Panc1 (cell line): ENCODE results near the gene LRCH1. TPM values are rescaled to one million over a fixed set of nuclear protein-coding genes. Genes with fewer than 3 reads are reported as not detected.

Experiments used
- ATAC-seq: fragments of 200-7000 bp; cut with Tn5 transposase; 2 replicates; pipeline ENCODE4 v1.9.1; 2020; ENCODE audit warnings: mild to moderate bottlenecking, moderate library complexity
- BruUV-seq: library from RNA; stranded (reverse); fragments of 400-500 nt; replicated peaks from 2 replicates; lab custom pipeline; 2021; lab: Mats Ljungman, UMichigan
- CTCF ChIA-PET: fragments of 300-600 bp; sonication (Branson Sonifier 250); formaldehyde crosslinking; loops from one replicate; lab custom pipeline; 2022; ENCODE audit warnings: antibody characterized with exemption; lab: Charles Lee
- POLR2A ChIA-PET: fragments of 300-600 bp; sonication (Branson Sonifier 250); formaldehyde crosslinking; loops from one replicate; lab custom pipeline; 2022; ENCODE audit warnings: antibody characterized with exemption; lab: Charles Lee
- DNase-seq: peaks from one replicate; pipeline ENCODE4 v3.0.0-alpha.2; 2010; ENCODE audit warnings: low read depth, low spot score
- H3K27ac ChIP-seq: 2 replicates; pipeline ENCODE4 v1.5.1; 2011; ENCODE audit warnings: mild to moderate bottlenecking, low read length, inconsistent platforms
- H3K27me3 ChIP-seq: fragments of 200-500 bp; sonication (Bioruptor generic); 2 replicates; pipeline ENCODE4 v1.6.0; 2014; ENCODE audit warnings: low read length, inconsistent platforms; ENCODE audit not compliant: control insufficient read depth, insufficient read depth
- H3K36me3 ChIP-seq: fragments of 200-500 bp; sonication (Bioruptor generic); 2 replicates; pipeline ENCODE4 v1.5.1; 2014; ENCODE audit warnings: inconsistent platforms, mild to moderate bottlenecking, low read length, moderate library complexity; ENCODE audit not compliant: control insufficient read depth, insufficient read depth
- H3K4me1 ChIP-seq: 2 replicates; pipeline ENCODE4 v1.5.1; 2011; ENCODE audit warnings: inconsistent platforms, mild to moderate bottlenecking, low read length, moderate library complexity; ENCODE audit not compliant: control insufficient read depth, insufficient read depth
- H3K4me3 ChIP-seq, 2 experiments: 2 replicates each; pipeline ENCODE4 v1.5.1; 2011 to 2012; ENCODE audit warnings: low read depth in 2 of 2, low read length in 2 of 2, mild to moderate bottlenecking in 2 of 2, inconsistent platforms in 1 of 2, moderate library complexity in 1 of 2
- H3K9me3 ChIP-seq: fragments of 200-500 bp; sonication (Bioruptor generic); 2 replicates; pipeline ENCODE4 v1.5.1; 2014; ENCODE audit warnings: low read depth, mild to moderate bottlenecking, inconsistent platforms, low read length, moderate library complexity; ENCODE audit not compliant: control insufficient read depth, insufficient read depth
- POLR2AphosphoS5 ChIP-seq: IDR thresholded peaks from 2 replicates; pipeline ENCODE4 v1.6.1; 2012; ENCODE audit warnings: mild to moderate bottlenecking, low read depth, low read length, moderate library complexity
- SIN3A ChIP-seq: IDR thresholded peaks from 2 replicates; pipeline ENCODE4 v1.6.1; 2012; ENCODE audit warnings: low read depth, mild to moderate bottlenecking, low read length, moderate library complexity, borderline replicate concordance; ENCODE audit not compliant: insufficient read depth
- TCF7L2 ChIP-seq: IDR thresholded peaks from 2 replicates; pipeline ENCODE4 v1.6.1; 2011; ENCODE audit warnings: mild to moderate bottlenecking, low read depth, low read length, inconsistent platforms
- in situ Hi-C: cut with HindIII; loops from 2 replicates; pipeline ENCODE4 v1.10.0; 2016; ENCODE audit warnings: low sequenced_read_pairs, low pct_unique_long_range_greater_than_20kb
- intact Hi-C: fragments of 100-400 bp; cut with micrococcal nuclease; formaldehyde crosslinking; loops from one replicate; pipeline ENCODE4 v1.10.0; 2022; ENCODE audit not compliant: unreplicated experiment
- total RNA-seq: library from RNA; stranded (reverse); gene quantifications from one replicate; pipeline ENCODE4 v1.2.1, GENCODE V29; 2021; ENCODE audit not compliant: unreplicated experiment
- TF ChIP-seq, protein P1 (sequence below), 2 experiments: IDR thresholded peaks; 2 replicates each; pipeline ENCODE4 v1.6.1; 2011 to 2012; ENCODE audit warnings: low read depth in 2 of 2, control low read depth in 1 of 2, low read length in 1 of 2, mild to moderate bottlenecking in 1 of 2, moderate library complexity in 1 of 2; ENCODE audit not compliant: insufficient read depth in 1 of 2
- TF ChIP-seq, protein P2 (sequence below): fragments of 450-650 bp; IDR thresholded peaks from 2 replicates; pipeline ENCODE4 v1.5.1; 2017; ENCODE audit warnings: mild to moderate bottlenecking

LRCH1 gene
- total RNA-seq, 1 experiment from 2014 or later: 7.9 TPM

DNA sequence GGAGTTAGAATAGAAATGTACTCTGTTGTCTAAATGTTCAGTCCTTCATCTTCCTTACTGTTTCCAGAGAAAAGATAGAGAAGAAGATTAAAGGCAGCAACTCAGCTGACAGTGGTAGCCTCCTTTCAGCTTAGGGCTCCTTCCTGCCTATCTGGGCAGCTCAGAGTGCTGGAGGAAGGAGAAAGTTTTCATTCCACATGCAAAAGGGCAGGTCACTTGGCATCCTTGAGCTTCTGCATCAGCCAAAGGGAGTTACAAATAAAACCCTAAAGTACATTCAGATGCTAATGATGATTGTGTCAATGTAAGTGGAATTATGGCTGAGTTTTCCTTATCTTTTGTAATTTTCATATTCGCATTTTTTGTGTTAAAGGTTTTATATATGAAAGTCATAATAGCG, 185.1 kb downstream of the LRCH1 start:
- no TSS peak for BruUV-seq
- ChIA-PET POLR2A (no interaction called here), CTCF (no interaction called here)
- intact Hi-C loops: no loop called here
- in situ Hi-C loops: no loop called here
- Histone ChIP-seq H3K9me3 (no peaks in the 10 kb centered on the region), H3K4me3 (no peak overlapping the region), H3K27ac (no peak overlapping the region), H3K4me1 (no peaks in the 10 kb centered on the region), H3K27me3 (no peaks in the 10 kb centered on the region), H3K36me3 (no peaks in the 10 kb centered on the region)
- DNase-seq (no peak), ATAC-seq (no peak)
- TF ChIP-seq POLR2AphosphoS5 (no peak), TCF7L2 (no peak), SIN3A (no peak)
- TF ChIP-seq, protein P1, sequence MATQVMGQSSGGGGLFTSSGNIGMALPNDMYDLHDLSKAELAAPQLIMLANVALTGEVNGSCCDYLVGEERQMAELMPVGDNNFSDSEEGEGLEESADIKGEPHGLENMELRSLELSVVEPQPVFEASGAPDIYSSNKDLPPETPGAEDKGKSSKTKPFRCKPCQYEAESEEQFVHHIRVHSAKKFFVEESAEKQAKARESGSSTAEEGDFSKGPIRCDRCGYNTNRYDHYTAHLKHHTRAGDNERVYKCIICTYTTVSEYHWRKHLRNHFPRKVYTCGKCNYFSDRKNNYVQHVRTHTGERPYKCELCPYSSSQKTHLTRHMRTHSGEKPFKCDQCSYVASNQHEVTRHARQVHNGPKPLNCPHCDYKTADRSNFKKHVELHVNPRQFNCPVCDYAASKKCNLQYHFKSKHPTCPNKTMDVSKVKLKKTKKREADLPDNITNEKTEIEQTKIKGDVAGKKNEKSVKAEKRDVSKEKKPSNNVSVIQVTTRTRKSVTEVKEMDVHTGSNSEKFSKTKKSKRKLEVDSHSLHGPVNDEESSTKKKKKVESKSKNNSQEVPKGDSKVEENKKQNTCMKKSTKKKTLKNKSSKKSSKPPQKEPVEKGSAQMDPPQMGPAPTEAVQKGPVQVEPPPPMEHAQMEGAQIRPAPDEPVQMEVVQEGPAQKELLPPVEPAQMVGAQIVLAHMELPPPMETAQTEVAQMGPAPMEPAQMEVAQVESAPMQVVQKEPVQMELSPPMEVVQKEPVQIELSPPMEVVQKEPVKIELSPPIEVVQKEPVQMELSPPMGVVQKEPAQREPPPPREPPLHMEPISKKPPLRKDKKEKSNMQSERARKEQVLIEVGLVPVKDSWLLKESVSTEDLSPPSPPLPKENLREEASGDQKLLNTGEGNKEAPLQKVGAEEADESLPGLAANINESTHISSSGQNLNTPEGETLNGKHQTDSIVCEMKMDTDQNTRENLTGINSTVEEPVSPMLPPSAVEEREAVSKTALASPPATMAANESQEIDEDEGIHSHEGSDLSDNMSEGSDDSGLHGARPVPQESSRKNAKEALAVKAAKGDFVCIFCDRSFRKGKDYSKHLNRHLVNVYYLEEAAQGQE (IDR thresholded peaks at IDR 0.05; ENCODE audit: insufficient read depth in 1 of 2, low read depth in 2 of 2, low read length in 1 of 2): no peak
- TF ChIP-seq, protein P2, sequence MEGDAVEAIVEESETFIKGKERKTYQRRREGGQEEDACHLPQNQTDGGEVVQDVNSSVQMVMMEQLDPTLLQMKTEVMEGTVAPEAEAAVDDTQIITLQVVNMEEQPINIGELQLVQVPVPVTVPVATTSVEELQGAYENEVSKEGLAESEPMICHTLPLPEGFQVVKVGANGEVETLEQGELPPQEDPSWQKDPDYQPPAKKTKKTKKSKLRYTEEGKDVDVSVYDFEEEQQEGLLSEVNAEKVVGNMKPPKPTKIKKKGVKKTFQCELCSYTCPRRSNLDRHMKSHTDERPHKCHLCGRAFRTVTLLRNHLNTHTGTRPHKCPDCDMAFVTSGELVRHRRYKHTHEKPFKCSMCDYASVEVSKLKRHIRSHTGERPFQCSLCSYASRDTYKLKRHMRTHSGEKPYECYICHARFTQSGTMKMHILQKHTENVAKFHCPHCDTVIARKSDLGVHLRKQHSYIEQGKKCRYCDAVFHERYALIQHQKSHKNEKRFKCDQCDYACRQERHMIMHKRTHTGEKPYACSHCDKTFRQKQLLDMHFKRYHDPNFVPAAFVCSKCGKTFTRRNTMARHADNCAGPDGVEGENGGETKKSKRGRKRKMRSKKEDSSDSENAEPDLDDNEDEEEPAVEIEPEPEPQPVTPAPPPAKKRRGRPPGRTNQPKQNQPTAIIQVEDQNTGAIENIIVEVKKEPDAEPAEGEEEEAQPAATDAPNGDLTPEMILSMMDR: no peak

DNA sequence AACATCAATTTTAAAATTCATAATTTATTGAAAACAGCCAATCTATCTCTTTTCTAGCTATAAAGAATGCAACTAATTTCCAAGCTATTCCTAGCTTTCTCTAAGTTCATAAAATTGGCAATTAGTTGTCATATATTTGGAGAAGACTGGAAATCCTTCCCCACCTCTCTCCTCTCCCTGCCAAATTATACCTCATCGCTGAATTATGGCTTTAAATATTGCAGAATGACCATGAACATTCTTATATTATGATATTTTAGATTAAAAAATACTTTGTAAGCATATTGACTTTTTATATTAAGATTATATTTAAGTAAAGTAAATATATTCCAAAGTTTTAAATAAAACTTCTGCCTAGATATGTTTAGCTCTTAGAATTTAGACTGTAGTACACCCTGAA, 185.8 kb downstream of the LRCH1 start:
- H3K4me1 ChIP-seq: no peaks in the 10 kb centered on the region
- no peaks in the 10 kb centered on the region for H3K9me3 ChIP-seq
- CTCF ChIA-PET: no interaction called here
- POLR2A ChIA-PET: no interaction called here
- no peak for TF ChIP-seq TCF7L2
- TF ChIP-seq SIN3A: no peak
- TF ChIP-seq POLR2AphosphoS5: no peak
- TF ChIP-seq, protein P1 (IDR thresholded peaks at IDR 0.05; ENCODE audit: insufficient read depth in 1 of 2, low read depth in 2 of 2, low read length in 1 of 2): no peak
- TF ChIP-seq, protein P2: no peak
- no peak overlapping the region for H3K4me3 ChIP-seq
- ATAC-seq (no peak), DNase-seq (no peak)
- H3K27ac ChIP-seq: no peak overlapping the region
- no peaks in the 10 kb centered on the region for H3K36me3 ChIP-seq
- intact Hi-C loops (no loop called here), in situ Hi-C loops (no loop called here)
- H3K27me3 ChIP-seq: no peaks in the 10 kb centered on the region
- BruUV-seq: no TSS peak
